WI38 (cell line): ENCODE results near the gene GBA3.

ENCODE experiments used
- H3K4me3 ChIP-seq: 2 replicates; pipeline ENCODE4 v1.5.1; 2011; ENCODE audit warnings: low read depth, mild to moderate bottlenecking, control low read depth, low read length
- CTCF ChIP-seq: IDR thresholded peaks from 2 replicates; pipeline ENCODE4 v1.5.1; 2012; ENCODE audit warnings: low read depth, mild to moderate bottlenecking, control low read depth, low read length

GBA3 gene

DNA sequence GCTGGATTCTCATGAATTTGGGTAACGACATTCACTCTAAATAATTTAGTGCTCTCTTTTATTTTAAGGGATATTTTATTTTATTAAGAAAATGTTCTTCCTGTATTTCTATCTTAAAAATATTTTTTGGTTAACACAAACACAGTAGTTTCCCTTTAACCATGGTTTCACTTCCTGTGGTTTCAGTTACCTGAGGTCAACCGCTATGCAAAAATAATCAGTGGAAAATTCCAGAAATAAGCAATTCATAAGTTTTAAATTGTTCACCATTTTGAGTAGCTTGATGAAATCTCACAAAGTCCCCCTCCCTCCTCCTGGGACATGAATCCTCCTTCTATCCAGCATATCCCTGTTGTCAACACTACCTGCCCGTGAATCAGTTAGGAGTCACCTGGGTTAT is 71.4 kb downstream of the GBA3 start:
- no peak for TF ChIP-seq CTCF
- H3K4me3 ChIP-seq = no peak overlapping the region

DNA sequence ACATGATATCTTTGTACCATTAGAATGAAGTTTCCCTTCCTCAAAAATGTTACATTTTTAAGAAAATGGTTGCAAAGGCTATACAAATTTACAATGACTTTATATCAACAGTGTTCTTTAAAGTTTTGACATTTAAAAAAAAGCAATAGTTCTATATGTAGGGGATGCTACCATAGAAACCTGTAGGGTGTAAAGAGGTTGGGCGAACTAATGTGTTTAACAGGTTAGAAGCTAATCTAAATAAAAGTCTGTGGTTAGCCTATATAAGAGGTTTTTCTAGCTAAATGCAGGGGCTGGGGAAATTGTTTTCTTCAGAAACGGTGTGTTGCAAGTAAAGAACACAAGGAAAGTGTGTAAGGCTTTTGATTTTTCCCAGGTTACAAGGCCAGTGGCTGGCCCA is 73.3 kb downstream of the GBA3 start:
- TF ChIP-seq CTCF = no peak
- no peak overlapping the region for H3K4me3 ChIP-seq

- no peak for TF ChIP-seq CTCF
- no peak overlapping the region for H3K4me3 ChIP-seq
Measured at GRCh38 chr4:22778547-22779163, 85.9 kb downstream of the GBA3 start.

DNA sequence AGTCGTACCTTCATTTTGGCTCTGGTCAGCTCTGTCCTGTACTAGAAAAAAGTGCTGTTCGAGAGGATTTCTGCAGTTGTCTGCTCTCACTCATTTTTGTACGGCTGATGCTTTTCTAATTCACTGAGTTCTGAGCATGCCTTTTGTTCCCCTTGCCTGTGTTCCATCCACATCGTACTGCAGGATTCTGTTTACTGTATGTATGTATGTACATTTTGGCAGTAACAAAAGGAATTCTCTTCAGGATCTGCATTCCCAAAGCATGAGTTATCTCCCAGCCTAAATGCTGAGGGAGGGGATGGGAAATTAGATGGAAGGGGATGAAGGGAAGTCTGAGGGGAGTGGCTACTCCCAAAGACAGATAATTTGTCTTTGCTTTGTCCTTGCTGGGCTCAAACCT is 87.6 kb downstream of the GBA3 start:
- TF ChIP-seq CTCF = no peak
- H3K4me3 ChIP-seq = no peak overlapping the region

DNA sequence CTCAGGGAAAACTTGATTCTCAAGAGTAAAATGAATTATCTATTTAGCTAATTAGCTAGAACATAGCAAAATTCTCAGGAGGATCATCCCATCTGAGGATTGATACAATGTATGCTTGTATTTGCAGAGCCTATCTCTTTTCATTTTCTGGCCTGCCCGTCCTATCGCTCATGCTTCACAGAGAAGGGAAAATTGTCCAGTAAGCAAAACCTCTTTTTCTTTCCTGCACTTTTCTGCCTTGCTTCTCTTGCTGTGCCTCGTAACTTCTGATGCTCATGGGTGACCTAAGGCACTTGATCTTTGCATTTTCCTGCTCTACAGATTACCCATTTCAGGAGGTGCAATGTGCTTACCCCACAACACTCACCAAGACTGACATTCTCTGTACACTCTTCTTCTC is 88.1 kb downstream of the GBA3 start:
- H3K4me3 ChIP-seq = no peak overlapping the region
- no peak for TF ChIP-seq CTCF

DNA sequence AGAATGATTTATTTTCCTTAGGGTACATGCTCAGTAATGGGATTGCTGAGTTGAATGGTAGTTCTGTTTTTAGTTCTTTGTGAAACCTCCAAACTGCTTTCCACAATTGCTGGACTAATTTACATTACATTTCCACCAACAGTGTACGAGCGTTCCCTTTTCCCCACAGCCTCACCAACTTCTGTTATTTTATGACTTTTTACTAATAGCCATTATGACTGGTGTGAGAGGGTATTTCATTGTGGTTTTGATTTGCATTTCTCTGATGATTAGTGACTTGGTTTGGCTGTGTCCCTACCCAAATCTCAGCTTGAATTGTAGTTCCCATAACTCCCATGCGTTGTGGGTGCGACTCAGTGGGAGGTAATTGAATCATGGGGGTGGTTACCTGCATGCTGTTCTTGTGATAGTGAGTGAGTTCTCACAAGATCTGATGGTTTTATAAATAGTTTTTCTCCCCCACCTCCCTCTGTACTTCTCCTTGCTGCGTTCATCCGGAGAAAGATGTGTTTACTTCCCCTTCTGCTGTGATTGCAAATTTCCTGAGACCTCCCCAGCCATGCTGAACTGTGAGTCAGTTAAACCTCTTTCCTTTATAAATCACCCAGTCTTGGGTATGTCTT is 95.1 kb downstream of the GBA3 start:
- no peak overlapping the region for H3K4me3 ChIP-seq
- no peak for TF ChIP-seq CTCF

DNA sequence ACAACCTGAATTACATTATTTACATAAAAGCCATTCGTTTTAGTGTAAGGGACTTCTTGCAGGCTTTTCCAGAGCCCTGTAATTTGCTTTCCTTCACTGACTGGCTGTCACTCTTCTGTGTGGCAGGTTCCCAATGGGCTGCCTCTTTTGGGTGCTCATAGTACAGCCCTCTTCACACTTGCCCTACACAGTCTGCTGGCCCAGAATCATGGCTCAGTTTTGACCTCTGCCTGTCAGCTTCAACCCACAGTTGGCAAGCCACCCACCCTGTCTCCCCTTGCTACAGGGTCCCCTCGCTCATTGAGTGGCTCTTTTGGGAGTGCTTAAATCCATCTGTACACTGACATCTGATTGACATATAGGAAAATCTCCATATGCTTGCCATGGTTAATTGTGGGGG is 97.9 kb downstream of the GBA3 start:
- H3K4me3 ChIP-seq = no peak overlapping the region
- no peak for TF ChIP-seq CTCF
